GM18867 (cell line): Measurements from ENCODE around the gene COL23A1.
"Not testable (repeated sequence)": the region's sequence is repeated elsewhere in the genome, so short reads cannot be mapped to it uniquely, and the experiment has no call there.

Source experiments
- ATAC-seq: cut with Tn5 transposase; IDR thresholded peaks from one replicate; pipeline ENCODE4 v1.9.1; 2021; ENCODE audit warnings: mild to moderate bottlenecking, moderate library complexity; ENCODE audit not compliant: unreplicated experiment

Gene COL23A1

GRCh38 chr5:178312880-178313282 lies 277.3 kb downstream of the COL23A1 start:
- no peak for ATAC-seq

GRCh38 chr5:178310130-178310865 lies 279.9 kb downstream of the COL23A1 start:
- ATAC-seq = no peak

- no peak for ATAC-seq
Observed at GRCh38 chr5:178309271-178310013, 280.8 kb downstream of the COL23A1 start.

GRCh38 chr5:178308541-178309092 lies 281.6 kb downstream of the COL23A1 start:
- no peak for ATAC-seq

- ATAC-seq = no peak
Observed at GRCh38 chr5:178307267-178308045, 282.7 kb downstream of the COL23A1 start.

GRCh38 chr5:178306430-178307225 lies 283.6 kb downstream of the COL23A1 start:
- no peak for ATAC-seq

- ATAC-seq = no peak
Observed at GRCh38 chr5:178305801-178306200, 284.4 kb downstream of the COL23A1 start.

- ATAC-seq = no peak
Observed at GRCh38 chr5:178304761-178305645, 285.2 kb downstream of the COL23A1 start.

GRCh38 chr5:178304016-178304415 lies 286.2 kb downstream of the COL23A1 start:
- no peak for ATAC-seq

GRCh38 chr5:178302321-178302720 lies 287.9 kb downstream of the COL23A1 start:
- ATAC-seq = not testable (repeated sequence)

- ATAC-seq = no peak
Observed at GRCh38 chr5:178301641-178302040, 288.6 kb downstream of the COL23A1 start.

- no peak for ATAC-seq
Observed at GRCh38 chr5:178298283-178298807, 291.8 kb downstream of the COL23A1 start.

- no peak for ATAC-seq
Observed at GRCh38 chr5:178297751-178298150, 292.4 kb downstream of the COL23A1 start.

- ATAC-seq = no peak
Observed at GRCh38 chr5:178296066-178296465, 294.1 kb downstream of the COL23A1 start.

- no peak for ATAC-seq
Observed at GRCh38 chr5:178295589-178295988, 294.6 kb downstream of the COL23A1 start.

- ATAC-seq = no peak
Observed at GRCh38 chr5:178293815-178294214, 296.4 kb downstream of the COL23A1 start.

- ATAC-seq = no peak
Observed at GRCh38 chr5:178293400-178293799, 296.8 kb downstream of the COL23A1 start.

GRCh38 chr5:178292826-178293205 lies 297.4 kb downstream of the COL23A1 start:
- ATAC-seq = no peak
